Keratinocyte (primary cell): ENCODE data around the gene GPC3.

Experiments
- CTCF ChIP-seq, 3 experiments: IDR thresholded peaks in 1 of 3; conservative IDR thresholded peaks in 1 of 3; optimal IDR thresholded peaks in 1 of 3; 2 replicates in 2 of 3; 3 replicates in 1 of 3; pipeline versions ENCODE3 to v1.5.1; 2011; ENCODE audit warnings: low read length in 3 of 3, mild to moderate bottlenecking in 3 of 3, moderate library complexity in 2 of 3, control low read depth in 1 of 3, inconsistent platforms in 1 of 3; ENCODE audit not compliant: insufficient read depth in 2 of 3; ENCODE audit errors: extremely low read depth in 1 of 3
- EZH2 ChIP-seq: IDR thresholded peaks from one replicate; pipeline ENCODE4 v1.6.1; 2012; ENCODE audit warnings: inconsistent platforms, mild to moderate bottlenecking, low read length, moderate library complexity

GRCh38 chrX:133951098-133951497, 34.3 kb downstream of the GPC3 start:
- TF ChIP-seq CTCF (optimal IDR thresholded peaks at IDR 0.05 in 1 of 3, IDR thresholded peaks at IDR 0.05 in 1 of 3, conservative IDR thresholded peaks at IDR 0.05 in 1 of 3; ENCODE audit: extremely low read depth in 1 of 3, insufficient read depth in 2 of 3, low read length in 3 of 3), result no peak
- TF ChIP-seq EZH2, result no peak
